MCF 10A (cell line): ENCODE measurements around the gene LYRM2. TPM values are rescaled to one million over a fixed set of nuclear protein-coding genes. Genes with fewer than 3 reads are reported as not detected.
A peak's percentile ranks its signal among the peaks of the same experiment; 100 is the strongest.

Experiments used
- Bru-seq: library from RNA; stranded (reverse); fragments of 400-500 nt; gene quantifications from one replicate; lab custom pipeline; 2021; lab: Mats Ljungman, UMichigan
- BruChase-seq, 2 experiments: library from RNA; stranded (reverse); fragments of 400-500 nt; gene quantifications; one replicate each; lab custom pipeline; 2021; lab: Mats Ljungman, UMichigan
- BruUV-seq: library from RNA; stranded (reverse); fragments of 400-500 nt; replicated peaks from 2 replicates; lab custom pipeline; 2021; lab: Mats Ljungman, UMichigan
- CTCF ChIA-PET: fragments of 300-600 bp; sonication (Branson Sonifier 250); formaldehyde crosslinking; extraction: SDS; loops from one replicate; lab custom pipeline; 2021; ENCODE audit warnings: antibody characterized with exemption, inconsistent platforms; lab: Yijun Ruan, JAX
- POLR2A ChIA-PET: fragments of 300-600, 350-650 bp; sonication (Branson Sonifier 250); formaldehyde crosslinking; extraction: SDS; loops from one replicate; lab custom pipeline; 2020; ENCODE audit warnings: antibody characterized with exemption, inconsistent platforms; lab: Yijun Ruan, JAX
- DNase-seq: peaks from one replicate; pipeline ENCODE4 v3.0.0-alpha.2; 2018; ENCODE audit not compliant: unreplicated experiment
- H3K27ac Mint-ChIP-seq: one replicate; pipeline ENCODE4 v1.8.0; 2022; ENCODE audit warnings: mild to moderate bottlenecking, low read depth, mixed read lengths; ENCODE audit not compliant: unreplicated experiment
- H3K27me3 Mint-ChIP-seq: one replicate; pipeline ENCODE4 v1.8.0; 2022; ENCODE audit warnings: mixed read lengths; ENCODE audit not compliant: insufficient read depth, unreplicated experiment
- H3K36me3 Mint-ChIP-seq: one replicate; pipeline ENCODE4 v1.8.0; 2022; ENCODE audit warnings: mild to moderate bottlenecking, moderate library complexity, mixed read lengths; ENCODE audit not compliant: insufficient read depth, unreplicated experiment
- H3K4me1 Mint-ChIP-seq: one replicate; pipeline ENCODE4 v1.8.0; 2022; ENCODE audit warnings: mixed read lengths; ENCODE audit not compliant: insufficient read depth, unreplicated experiment
- H3K4me3 Mint-ChIP-seq: one replicate; pipeline ENCODE4 v1.8.0; 2022; ENCODE audit warnings: mild to moderate bottlenecking, moderate library complexity, mixed read lengths; ENCODE audit not compliant: unreplicated experiment
- H3K9me3 Mint-ChIP-seq: one replicate; pipeline ENCODE4 v1.8.0; 2022; ENCODE audit warnings: mixed read lengths; ENCODE audit not compliant: unreplicated experiment
- CTCF ChIP-seq: fragments of 200-600 bp; IDR thresholded peaks from one replicate; pipeline ENCODE4 v1.8.0; 2022; ENCODE audit warnings: antibody characterized with exemption, mild to moderate bottlenecking; ENCODE audit not compliant: unreplicated experiment
- intact Hi-C: fragments of 100-400 bp; cut with micrococcal nuclease; formaldehyde crosslinking; loops from 2 replicates; pipeline ENCODE4 v1.14.1; 2022
- long read RNA-seq: library from polyadenylated mRNA; stranded (forward); transcript quantifications from one replicate; pipeline ENCODE4 v2.0.0, GENCODE V29; 2022
- total RNA-seq: library from RNA; stranded (reverse); gene quantifications from 2 replicates; pipeline ENCODE4 v1.2.3, GENCODE V29; 2022

LYRM2 gene
- total RNA-seq (41.1 and 43.8 TPM in 2 replicates), Bru-seq, nascent RNA (percentile 57 among the genes with signal in this experiment), BruChase-seq, experiment 1, labeled RNA remaining after a 6-hour chase (percentile 79 among the genes with signal in this experiment), BruChase-seq, experiment 2, labeled RNA remaining after a 2-hour chase (percentile 67 among the genes with signal in this experiment)
- long read RNA-seq, full-length matches to known transcripts: 85 of 99 reads
- long read RNA-seq, partial matches to known transcripts: 1 of 99 reads
- long read RNA-seq, other reads (novel, unspliced or antisense): 13 of 99 reads

GRCh38 chr6:89638320-89639195 lies at the start of gene LYRM2:
Gene LYRM2, minus strand, starts transcription at chr6:89638747. Its CDS starts 31 bp downstream, at chr6:89638716.
- intact Hi-C loops: no loop called here
- H3K9me3 Mint-ChIP-seq: no peaks in the 10 kb centered on the region
- TF ChIP-seq CTCF: no peak
- H3K4me1 Mint-ChIP-seq: peaks cover 16% of the 10 kb centered on the region
- H3K27me3 Mint-ChIP-seq: no peaks in the 10 kb centered on the region
- POLR2A ChIA-PET: interaction anchor here (0.6 to 3.0 kb wide), 30 partner anchors 8 to 761 kb away, joined by 3 to 13 read pairs (median 4); partner anchors contain the start of genes ANKRD6, CASP8AP2, MDN1 and PM20D2
- TSS peak; percentile 59 for BruUV-seq
- peaks cover 74% of the 10 kb centered on the region for H3K36me3 Mint-ChIP-seq
- DNase-seq: peak; percentile 95
- CTCF ChIA-PET: interaction anchor here (0.6 to 2.6 kb wide), 10 partner anchors 26 to 287 kb away, joined by 3 to 15 read pairs (median 4); partner anchors contain the start of gene ANKRD6
- peak within 1 kb of the TSS; percentile 92 for H3K27ac Mint-ChIP-seq
- peak within 1 kb of the TSS; percentile 76 for H3K4me3 Mint-ChIP-seq

- no peak for TF ChIP-seq CTCF
- no peak overlapping the region for H3K27ac Mint-ChIP-seq
- POLR2A ChIA-PET: interaction anchor here (1.1 kb wide), 1 partner anchor 31 kb away, joined by 3 read pairs; no protein-coding TSS in a partner anchor
- no peak for DNase-seq
- intact Hi-C loops: no loop called here
- H3K9me3 Mint-ChIP-seq: no peaks in the 10 kb centered on the region
- CTCF ChIA-PET: interaction anchor here (0.9 kb wide), 1 partner anchor 32 kb away, joined by 3 read pairs; no protein-coding TSS in a partner anchor
- no TSS peak for BruUV-seq
- no peaks in the 10 kb centered on the region for H3K4me1 Mint-ChIP-seq
- H3K4me3 Mint-ChIP-seq: no peak overlapping the region
- no peaks in the 10 kb centered on the region for H3K27me3 Mint-ChIP-seq
- H3K36me3 Mint-ChIP-seq: peaks cover 74% of the 10 kb centered on the region
Observed at GRCh38 chr6:89688328-89688727, 49.8 kb upstream of the LYRM2 start.

- no peaks in the 10 kb centered on the region for H3K4me1 Mint-ChIP-seq
- no peaks in the 10 kb centered on the region for H3K9me3 Mint-ChIP-seq
- no TSS peak for BruUV-seq
- H3K27ac Mint-ChIP-seq: no peak overlapping the region
- no peak for TF ChIP-seq CTCF
- H3K27me3 Mint-ChIP-seq: no peaks in the 10 kb centered on the region
- H3K36me3 Mint-ChIP-seq: peaks cover 83% of the 10 kb centered on the region
- CTCF ChIA-PET: no interaction called here
- POLR2A ChIA-PET: interaction anchor here (0.6 kb wide), 1 partner anchor 250 kb away, joined by 3 read pairs; no protein-coding TSS in a partner anchor
- H3K4me3 Mint-ChIP-seq: no peak overlapping the region
- intact Hi-C loops: no loop called here
- no peak for DNase-seq
Observed at GRCh38 chr6:89685311-89685710, 46.8 kb upstream of the LYRM2 start.
